Transverse colon (tissue), 4 donors: ENCODE results near the gene CLDN2. TPM values are rescaled to one million over a fixed set of nuclear protein-coding genes. Genes with fewer than 3 reads are reported as not detected.

Source experiments
- total RNA-seq, 4 donors: library from RNA; depleted of rRNA; stranded (reverse); fragments of >200 nt; gene quantifications; one replicate each; pipeline ENCODE4 v1.1.0, GENCODE V29; 2016

Gene CLDN2
- total RNA-seq, 4 donors from 2014 or later = 0.16 to 0.27 TPM; not detected in 2

Other genes with a start within 250 kb of the CLDN2 start
- 10 to 100 TPM in 3 of 4 donors, 1 to 10 TPM in 1; 6.7 to 54.8 (median 30.4) TPM for gene RNF128, start 193.7 kb upstream of the CLDN2 start, total RNA-seq
- gene TBC1D8B, start 117.7 kb upstream of the CLDN2 start, total RNA-seq = 10 to 100 TPM in 1 of 4 donors, 1 to 10 TPM in 3; 3.7 to 13.5 (median 7.1) TPM
- gene RIPPLY1, start 17.1 kb upstream of the CLDN2 start, total RNA-seq = not detected
- 10 to 100 TPM in 1 of 4 donors, 1 to 10 TPM in 3; 6.3 to 19.1 (median 8.9) TPM for gene MORC4, start 79.8 kb downstream of the CLDN2 start, total RNA-seq
- gene RBM41, start 198.4 kb downstream of the CLDN2 start, total RNA-seq = 10 to 100 TPM; 10.1 to 28.8 (median 20.5) TPM